Activated naive CD4-positive, alpha-beta T cell treated with anti-CD3 and anti-CD28 coated beads for 36 hours (primary cell): ENCODE measurements around the gene VENTX. TPM values are rescaled to one million over a fixed set of nuclear protein-coding genes. Genes with fewer than 3 reads are reported as not detected.

ENCODE experiments used
- CTCF ChIA-PET: fragments of 350-600 bp; sonication (Branson Sonifier 250); formaldehyde crosslinking; loops from one replicate; lab custom pipeline; 2021; ENCODE audit warnings: antibody characterized with exemption; lab: Charles Lee
- DNase-seq: peaks from one replicate; pipeline ENCODE4 v3.0.0-alpha.2; 2020
- H3K27ac Mint-ChIP-seq: one replicate; pipeline ENCODE4 v1.8.0; 2021; ENCODE audit warnings: mild to moderate bottlenecking, mixed read lengths
- H3K27me3 Mint-ChIP-seq: one replicate; pipeline ENCODE4 v1.8.0; 2021; ENCODE audit warnings: low read depth, mixed read lengths
- H3K36me3 Mint-ChIP-seq: one replicate; pipeline ENCODE4 v1.8.0; 2021; ENCODE audit warnings: low read depth, mixed read lengths
- H3K4me1 Mint-ChIP-seq: one replicate; pipeline ENCODE4 v1.8.0; 2021; ENCODE audit warnings: low read depth, mixed read lengths
- H3K4me3 Mint-ChIP-seq: one replicate; pipeline ENCODE4 v1.8.0; 2021; ENCODE audit warnings: mild to moderate bottlenecking, moderate library complexity, mixed read lengths
- H3K9me3 Mint-ChIP-seq: one replicate; pipeline ENCODE4 v1.8.0; 2021; ENCODE audit warnings: mixed read lengths
- intact Hi-C: fragments of 100-400 bp; cut with micrococcal nuclease; formaldehyde crosslinking; loops from one replicate; pipeline ENCODE4 v1.15.1; 2023
- microRNA-seq: library from miRNA; unstranded; fragments of <30 nt; microRNA quantifications from one replicate; pipeline ENCODE4 v1.2.0, GENCODE V29; 2022; ENCODE audit warnings: borderline microRNAs expressed, borderline replicate concordance
- total RNA-seq, 2 experiments: library from RNA; stranded (reverse); gene quantifications; one replicate each; pipeline ENCODE4 v1.2.3, GENCODE V29; 2021

Gene VENTX
- total RNA-seq, 2 experiments from 2014 or later, result not detected

DNA sequence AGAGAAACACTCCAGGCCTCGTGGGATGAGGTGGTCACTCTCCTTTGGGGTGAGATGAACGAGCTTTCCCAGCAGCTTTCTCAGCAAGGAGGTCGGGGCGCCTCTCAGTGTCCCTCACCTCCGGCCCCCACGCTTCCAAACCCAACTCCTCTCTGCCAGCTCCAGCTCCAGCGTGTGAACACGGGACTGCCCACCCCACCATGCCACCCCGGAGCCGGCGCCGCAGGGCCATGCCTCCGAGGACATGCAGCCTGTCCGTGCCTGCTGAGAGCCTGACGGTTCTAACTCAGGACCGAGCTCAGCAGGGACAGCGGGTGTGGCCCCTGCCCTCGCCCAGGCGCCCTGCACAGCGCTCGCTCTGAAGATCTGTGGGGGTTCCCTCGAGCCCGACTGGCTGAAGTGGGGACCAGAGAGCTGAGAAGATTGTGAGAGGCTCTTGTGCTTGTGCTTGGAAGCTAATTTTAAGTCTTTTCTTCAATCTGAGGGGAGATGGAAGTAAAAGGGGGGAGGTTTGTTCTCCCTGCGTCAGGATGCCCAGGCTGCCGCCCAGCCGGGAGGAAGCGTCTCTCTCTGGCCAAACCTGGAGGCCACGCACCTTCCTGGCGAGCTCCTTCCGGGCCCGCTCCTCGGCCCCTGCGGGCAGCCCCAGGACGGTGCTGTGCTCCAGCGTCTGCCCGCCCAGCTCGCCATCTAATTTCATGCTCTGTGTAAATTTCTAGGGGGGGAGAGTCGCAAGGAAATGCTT, 44.1 kb downstream of the VENTX start:
- intact Hi-C loops, result no loop called here
- no peak for DNase-seq
- Mint-ChIP-seq H3K9me3 (no peaks in the 10 kb centered on the region), H3K4me3 (no peak overlapping the region), H3K27me3 (no peaks in the 10 kb centered on the region), H3K36me3 (peaks cover 19% of the 10 kb centered on the region), H3K4me1 (peaks cover 17% of the 10 kb centered on the region), H3K27ac (no peak overlapping the region)
- CTCF ChIA-PET, result interaction anchor here (1.9 kb wide), 1 partner anchor 26 kb away, joined by 9 read pairs; no protein-coding TSS in a partner anchor

DNA sequence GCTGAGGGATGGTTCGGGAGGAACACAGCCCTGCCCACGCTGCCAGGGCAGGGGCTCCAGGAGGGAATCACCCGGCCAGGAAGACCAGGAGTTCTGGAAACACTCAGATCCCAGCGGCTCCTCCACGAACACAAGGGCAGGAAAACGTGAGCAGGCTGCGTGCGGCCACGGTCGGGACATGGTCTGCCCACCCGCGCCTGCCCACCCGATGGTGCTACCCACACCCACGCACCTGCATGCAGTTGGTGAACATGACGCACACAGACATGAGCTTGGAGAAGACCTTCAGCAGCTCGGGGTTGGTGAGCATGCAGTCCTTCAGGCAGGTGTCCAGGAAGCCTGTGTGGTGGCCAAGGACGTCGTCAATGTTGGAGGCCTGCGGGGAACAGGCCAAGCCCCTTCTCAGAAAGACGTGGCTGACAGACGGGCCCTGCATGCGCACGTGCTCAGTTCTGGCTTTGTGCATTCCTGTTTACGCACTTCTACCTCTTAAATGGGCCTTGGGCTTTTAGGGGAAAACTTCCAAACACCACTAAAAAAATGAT, 45.3 kb downstream of the VENTX start:
- CTCF ChIA-PET, result interaction anchor here (1.9 kb wide), 1 partner anchor 25 kb away, joined by 9 read pairs; no protein-coding TSS in a partner anchor
- peaks cover 25% of the 10 kb centered on the region for H3K36me3 Mint-ChIP-seq
- intact Hi-C loops, result no loop called here
- H3K27ac Mint-ChIP-seq, result no peak overlapping the region
- H3K9me3 Mint-ChIP-seq, result no peaks in the 10 kb centered on the region
- no peak overlapping the region for H3K4me3 Mint-ChIP-seq
- H3K4me1 Mint-ChIP-seq, result peaks cover 13% of the 10 kb centered on the region
- no peaks in the 10 kb centered on the region for H3K27me3 Mint-ChIP-seq
- DNase-seq, result no peak

DNA sequence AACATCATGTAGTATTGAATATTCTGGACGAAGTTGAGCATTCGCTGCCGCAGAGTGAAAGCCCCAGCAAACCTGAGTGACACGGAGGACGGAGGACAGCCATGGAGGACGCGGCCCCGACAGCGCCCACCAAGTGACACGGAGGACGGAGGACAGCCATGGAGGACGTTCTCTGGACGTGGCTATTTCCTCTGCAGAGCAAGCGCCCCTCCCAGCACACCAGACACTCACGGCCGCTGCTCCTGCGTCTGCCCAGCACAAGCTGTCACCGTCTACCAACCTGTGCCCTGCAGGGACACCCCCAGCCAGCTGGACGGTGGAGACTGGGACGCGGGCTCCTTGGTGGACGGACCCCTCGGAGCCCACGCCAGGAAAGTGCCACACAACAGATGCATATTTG, 46.3 kb downstream of the VENTX start:
- intact Hi-C loops, result no loop called here
- CTCF ChIA-PET, result no interaction called here
- DNase-seq, result no peak
- Mint-ChIP-seq H3K4me3 (no peak overlapping the region), H3K27ac (no peak overlapping the region), H3K27me3 (no peaks in the 10 kb centered on the region), H3K4me1 (peaks cover 4% of the 10 kb centered on the region), H3K9me3 (no peaks in the 10 kb centered on the region), H3K36me3 (peaks cover 29% of the 10 kb centered on the region)

DNA sequence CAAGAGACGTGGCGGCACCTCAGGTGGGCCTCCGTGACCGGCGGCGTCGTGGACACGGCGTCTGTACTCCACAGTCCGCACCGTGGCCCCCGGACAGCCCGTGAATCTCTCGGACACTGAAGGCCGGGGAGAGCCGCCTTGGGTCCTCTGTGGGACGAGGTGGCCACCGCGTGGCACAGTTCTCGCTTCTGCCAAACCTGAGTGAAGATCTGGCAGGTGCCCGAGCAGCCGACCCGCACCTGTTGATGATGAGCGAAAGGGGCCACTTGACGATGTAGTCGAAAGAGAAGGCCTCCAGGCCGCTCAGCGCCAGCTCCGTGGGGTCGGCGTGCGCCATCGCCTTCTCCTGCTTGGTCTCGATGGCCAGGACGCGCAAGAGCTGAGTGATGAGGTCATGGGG, 47.6 kb downstream of the VENTX start:
- no peak overlapping the region for H3K4me3 Mint-ChIP-seq
- H3K36me3 Mint-ChIP-seq, result peaks cover 31% of the 10 kb centered on the region
- H3K27me3 Mint-ChIP-seq, result no peaks in the 10 kb centered on the region
- CTCF ChIA-PET, result no interaction called here
- no peak overlapping the region for H3K27ac Mint-ChIP-seq
- intact Hi-C loops, result no loop called here
- no peaks in the 10 kb centered on the region for H3K9me3 Mint-ChIP-seq
- no peaks in the 10 kb centered on the region for H3K4me1 Mint-ChIP-seq
- no peak for DNase-seq

DNA sequence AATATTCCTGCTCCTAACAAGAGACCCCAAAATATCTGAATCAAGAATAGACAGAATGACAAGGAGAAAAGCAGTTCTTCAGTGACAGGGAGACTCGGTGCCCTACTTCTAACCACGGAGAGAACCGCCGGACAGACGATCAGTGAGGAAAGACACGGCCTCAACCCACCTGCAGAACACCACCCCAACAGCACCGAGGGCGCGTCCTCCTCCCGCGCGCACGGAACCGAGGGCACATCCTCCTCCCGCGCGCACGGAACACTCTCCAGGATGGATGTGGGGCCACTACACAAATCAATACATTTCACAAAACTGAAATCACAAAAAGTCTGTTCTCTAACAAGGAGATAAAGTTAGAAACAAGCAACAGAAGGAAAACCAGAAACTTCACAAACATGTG, 48.7 kb downstream of the VENTX start:
- DNase-seq, result no peak
- no peaks in the 10 kb centered on the region for H3K4me1 Mint-ChIP-seq
- intact Hi-C loops, result no loop called here
- no peak overlapping the region for H3K4me3 Mint-ChIP-seq
- H3K36me3 Mint-ChIP-seq, result peaks cover 33% of the 10 kb centered on the region
- CTCF ChIA-PET, result no interaction called here
- no peaks in the 10 kb centered on the region for H3K9me3 Mint-ChIP-seq
- no peak overlapping the region for H3K27ac Mint-ChIP-seq
- no peaks in the 10 kb centered on the region for H3K27me3 Mint-ChIP-seq

DNA sequence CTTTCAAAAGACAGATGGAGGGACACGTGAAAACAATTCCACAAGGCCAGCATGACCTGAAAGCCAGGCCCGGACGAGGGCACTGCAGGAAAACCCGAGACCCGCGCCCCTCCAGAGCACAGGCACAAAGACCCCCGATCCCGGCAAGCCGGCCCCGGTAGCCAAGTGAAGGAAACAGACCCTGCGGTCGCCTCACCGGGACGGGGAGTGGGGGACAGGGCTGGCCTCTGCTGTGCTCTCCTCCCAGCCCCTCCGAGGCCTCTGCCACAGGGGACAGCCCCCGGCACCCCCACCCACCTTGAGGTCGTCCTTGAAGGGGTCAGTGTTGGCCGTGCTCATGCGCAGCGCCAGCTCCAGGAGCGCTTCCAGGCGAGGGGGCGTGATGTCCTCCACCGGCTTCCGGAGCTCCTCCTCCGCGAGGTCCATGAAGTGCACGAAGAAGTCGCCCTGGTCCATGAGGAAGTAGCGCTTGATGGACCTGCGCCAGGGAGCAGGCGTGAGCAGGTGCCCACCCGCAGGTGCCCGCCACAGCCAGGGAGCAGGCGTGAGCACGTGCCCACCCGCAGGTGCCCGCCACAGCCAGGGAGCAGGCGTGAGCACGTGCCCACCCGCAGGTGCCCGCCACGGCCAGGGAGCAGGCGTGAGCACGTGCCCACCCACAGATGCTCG, 50.3 kb downstream of the VENTX start:
- Mint-ChIP-seq H3K27me3 (no peaks in the 10 kb centered on the region), H3K36me3 (peaks cover 32% of the 10 kb centered on the region), H3K4me3 (no peak overlapping the region), H3K9me3 (no peaks in the 10 kb centered on the region), H3K4me1 (no peaks in the 10 kb centered on the region), H3K27ac (no peak overlapping the region)
- intact Hi-C loops, result no loop called here
- CTCF ChIA-PET, result interaction anchor here (1.0 kb wide), 1 partner anchor 40 kb away, joined by 3 read pairs; no protein-coding TSS in a partner anchor
- DNase-seq, result no peak

DNA sequence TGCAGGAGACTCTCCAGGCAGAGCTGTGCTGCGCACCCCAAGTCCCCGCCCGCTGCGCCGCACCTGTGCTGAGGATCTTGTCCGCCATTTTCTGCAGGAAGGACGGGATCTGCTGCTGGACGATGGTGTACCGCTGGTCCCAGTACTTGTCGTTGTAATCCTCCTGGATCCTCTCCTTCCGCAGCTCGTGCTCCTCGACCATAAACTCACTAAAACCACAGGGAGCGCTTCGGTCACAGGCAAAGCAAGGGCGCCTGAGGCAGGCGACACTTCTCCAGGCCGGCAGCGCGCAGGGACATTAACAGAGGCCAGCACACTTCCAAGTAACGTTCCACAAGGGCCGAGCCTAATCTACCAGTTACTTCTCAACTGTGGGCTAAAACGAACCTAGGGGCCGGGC, 52.1 kb downstream of the VENTX start:
- CTCF ChIA-PET, result no interaction called here
- DNase-seq, result no peak
- intact Hi-C loops, result no loop called here
- Mint-ChIP-seq H3K27ac (no peak overlapping the region), H3K36me3 (peaks cover 31% of the 10 kb centered on the region), H3K4me3 (no peak overlapping the region), H3K9me3 (no peaks in the 10 kb centered on the region), H3K27me3 (no peaks in the 10 kb centered on the region), H3K4me1 (peaks cover 4% of the 10 kb centered on the region)

Small RNAs within 50 kb of the gene (microRNA-seq; reads per million reads assigned to microRNA genes)
- not detected for gene MIR202

Other genes with a start within 250 kb of the VENTX start
- not detected for gene ADGRA1, start 149.9 kb upstream of the VENTX start, total RNA-seq
- not detected for gene KNDC1, start 77.6 kb upstream of the VENTX start, total RNA-seq
- not detected for gene UTF1, start 7.6 kb upstream of the VENTX start, total RNA-seq
- 100 to 1,000 TPM; 112 to 120 TPM for gene ADAM8, start 39.0 kb downstream of the VENTX start, total RNA-seq
- gene TUBGCP2, start 71.0 kb downstream of the VENTX start, total RNA-seq, result 10 to 100 TPM; 47.9 to 56.1 TPM
- gene ZNF511, start 71.1 kb downstream of the VENTX start, total RNA-seq, result 10 to 100 TPM; 37.1 to 39.4 TPM
- gene CALY, start 99.0 kb downstream of the VENTX start, total RNA-seq, result not detected
- gene PRAP1, start 109.5 kb downstream of the VENTX start, total RNA-seq, result not detected
- gene FUOM, start 120.2 kb downstream of the VENTX start, total RNA-seq, result 10 to 100 TPM; 29.9 to 34.9 TPM
- 10 to 100 TPM; 45.8 to 48.7 TPM for gene ECHS1, start 135.5 kb downstream of the VENTX start, total RNA-seq
- 1 to 10 TPM; 4.4 to 5.0 TPM for gene PAOX, start 141.4 kb downstream of the VENTX start, total RNA-seq
- gene MTG1, start 156.3 kb downstream of the VENTX start, total RNA-seq, result 10 to 100 TPM; 31.6 to 32.9 TPM
- gene SPRN, start 186.8 kb downstream of the VENTX start, total RNA-seq, result not detected
- 1 to 10 TPM; 1.5 to 1.6 TPM for gene SCART1, start 216.1 kb downstream of the VENTX start, total RNA-seq